AG08395 (cell line): ENCODE data around the gene ATXN10.
"Not testable (repeated sequence)": the region's sequence is repeated elsewhere in the genome, so short reads cannot be mapped to it uniquely, and the experiment has no call there.

Experiments
- DNase-seq: peaks from one replicate; pipeline ENCODE4 v3.0.0; 2012; ENCODE audit warnings: mixed read lengths, low spot score

Gene ATXN10, protein sequence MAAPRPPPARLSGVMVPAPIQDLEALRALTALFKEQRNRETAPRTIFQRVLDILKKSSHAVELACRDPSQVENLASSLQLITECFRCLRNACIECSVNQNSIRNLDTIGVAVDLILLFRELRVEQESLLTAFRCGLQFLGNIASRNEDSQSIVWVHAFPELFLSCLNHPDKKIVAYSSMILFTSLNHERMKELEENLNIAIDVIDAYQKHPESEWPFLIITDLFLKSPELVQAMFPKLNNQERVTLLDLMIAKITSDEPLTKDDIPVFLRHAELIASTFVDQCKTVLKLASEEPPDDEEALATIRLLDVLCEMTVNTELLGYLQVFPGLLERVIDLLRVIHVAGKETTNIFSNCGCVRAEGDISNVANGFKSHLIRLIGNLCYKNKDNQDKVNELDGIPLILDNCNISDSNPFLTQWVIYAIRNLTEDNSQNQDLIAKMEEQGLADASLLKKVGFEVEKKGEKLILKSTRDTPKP

DNA sequence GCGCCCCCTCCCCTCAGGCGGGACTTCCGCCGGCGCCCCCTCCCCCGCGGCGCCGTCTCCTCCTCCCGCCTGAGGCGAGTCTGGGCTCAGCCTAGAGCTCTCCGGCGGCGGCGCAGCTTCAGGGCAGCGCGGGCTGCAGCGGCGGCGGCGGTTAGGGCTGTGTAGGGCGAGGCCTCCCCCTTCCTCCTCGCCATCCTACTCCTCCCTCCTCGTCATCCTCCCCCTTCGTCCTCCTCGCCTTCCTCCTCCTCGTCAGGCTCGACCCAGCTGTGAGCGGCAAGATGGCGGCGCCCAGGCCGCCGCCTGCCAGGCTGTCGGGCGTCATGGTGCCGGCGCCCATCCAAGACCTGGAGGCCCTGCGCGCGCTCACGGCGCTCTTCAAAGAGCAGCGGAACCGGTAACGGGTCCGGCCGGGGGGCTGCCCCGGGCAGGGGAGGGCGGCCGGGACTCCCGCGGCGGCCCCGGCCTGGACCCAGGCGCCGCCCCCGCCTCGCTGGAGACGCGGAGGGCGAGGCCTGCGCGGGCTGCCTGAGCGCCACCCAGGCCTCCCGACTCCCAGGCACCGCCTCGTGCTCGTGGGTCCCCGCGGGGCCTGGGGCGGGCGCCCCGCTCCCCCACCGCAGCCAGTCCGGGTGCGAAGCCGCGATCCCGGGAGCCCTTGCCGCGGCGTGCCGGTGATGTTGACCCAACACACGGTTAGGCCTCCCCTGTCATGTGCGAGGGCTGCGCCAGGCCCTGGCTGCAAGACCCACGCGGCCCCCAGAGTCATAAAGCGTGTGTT, at the start of gene ATXN10:
Gene ATXN10, plus strand, starts transcription at position 52 of the 781 bp plus-strand sequence. Its CDS starts 230 bp downstream, at position 282.
- peak; percentile 69 for DNase-seq

DNA sequence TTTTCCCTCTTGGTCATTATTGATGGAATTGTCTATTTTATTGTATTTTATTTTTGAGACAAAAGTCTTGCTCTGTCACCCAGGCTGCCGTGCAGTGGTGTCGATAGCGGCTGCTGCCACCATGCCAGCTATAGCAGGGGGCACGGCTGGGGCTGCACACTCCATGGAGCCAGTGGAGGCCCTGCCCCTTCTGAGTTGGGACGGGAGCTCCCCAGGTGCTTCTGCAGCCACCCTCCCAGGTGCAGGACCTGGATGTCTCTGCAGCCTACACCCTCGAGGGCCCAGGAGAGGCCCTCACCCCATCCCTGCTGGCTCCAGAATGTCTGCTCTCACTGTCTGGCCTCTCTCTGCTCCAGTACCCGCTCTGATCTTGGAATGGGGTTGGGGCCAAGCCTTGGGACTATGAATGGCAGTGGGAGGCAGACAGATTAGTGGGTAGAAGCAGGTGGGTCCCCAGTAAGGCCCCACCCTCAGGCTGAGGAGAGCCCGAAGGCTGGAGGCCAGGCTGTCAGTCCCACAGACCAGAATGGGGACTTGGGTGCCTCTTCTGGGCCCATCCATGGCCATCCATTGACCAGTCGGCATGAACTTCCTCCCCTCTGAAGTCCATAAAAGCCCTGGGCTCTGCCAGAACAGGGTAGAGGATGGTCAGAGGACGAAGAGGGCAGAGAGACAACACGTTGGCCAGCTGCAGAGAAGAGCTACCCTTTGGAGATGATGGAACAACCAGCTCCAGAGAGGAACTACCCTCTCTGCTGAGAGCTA, 49.6 kb upstream of the ATXN10 start:
- no peak for DNase-seq

DNA sequence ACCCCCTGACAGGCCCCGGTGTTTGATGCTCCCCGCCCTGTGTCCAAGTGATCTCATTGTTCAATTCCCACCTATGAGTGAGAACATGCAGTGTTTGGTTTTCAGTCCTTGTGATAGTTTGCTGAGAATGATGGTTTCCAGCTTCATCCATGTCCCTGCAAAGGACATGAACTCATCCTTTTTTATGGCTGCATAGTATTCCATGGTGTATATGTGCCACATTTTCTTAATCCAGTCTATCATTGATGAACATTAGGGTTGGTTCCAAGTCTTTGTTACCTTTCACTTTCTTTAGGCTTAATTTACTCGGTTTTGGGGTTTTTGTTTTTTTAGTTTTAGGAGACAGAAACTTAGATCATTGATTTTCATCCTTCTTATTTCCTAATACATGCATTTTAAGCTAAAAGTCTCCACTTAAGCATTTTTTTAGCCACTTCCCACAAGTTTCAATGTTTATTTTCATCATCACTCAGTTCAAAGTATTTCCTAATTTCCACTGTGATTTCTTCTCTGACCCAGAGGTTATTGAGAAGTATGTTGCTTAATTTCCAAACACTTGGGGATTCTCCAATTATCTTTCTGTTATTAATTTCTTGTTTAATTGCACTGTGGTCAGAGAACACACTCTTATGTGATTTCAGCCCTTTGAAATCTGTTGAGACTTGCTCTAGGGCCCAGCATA, 48.0 kb upstream of the ATXN10 start:
- not testable (repeated sequence) for DNase-seq

DNA sequence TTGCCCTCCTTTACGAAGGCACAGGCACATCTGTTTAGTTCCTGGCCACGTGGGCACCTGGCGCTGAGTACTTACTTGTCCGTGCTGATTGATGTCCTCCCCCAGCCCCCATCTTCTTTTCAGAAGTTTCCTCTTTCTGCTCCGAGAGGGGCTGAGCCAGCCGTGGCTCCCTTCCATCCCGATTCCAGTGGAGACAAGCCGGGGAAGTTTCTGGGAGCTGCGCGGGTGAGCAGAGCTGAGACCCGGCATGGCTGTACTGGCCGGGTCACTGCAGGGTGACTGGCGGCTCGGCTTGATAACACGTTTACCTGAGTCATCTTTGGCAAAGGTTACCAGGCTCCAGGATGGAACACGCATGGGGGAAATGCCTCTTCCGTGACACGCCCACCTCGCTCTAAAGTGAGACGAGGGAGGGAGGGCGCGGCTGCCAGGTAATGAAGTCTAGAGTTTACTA, 45.4 kb upstream of the ATXN10 start:
- no peak for DNase-seq

DNA sequence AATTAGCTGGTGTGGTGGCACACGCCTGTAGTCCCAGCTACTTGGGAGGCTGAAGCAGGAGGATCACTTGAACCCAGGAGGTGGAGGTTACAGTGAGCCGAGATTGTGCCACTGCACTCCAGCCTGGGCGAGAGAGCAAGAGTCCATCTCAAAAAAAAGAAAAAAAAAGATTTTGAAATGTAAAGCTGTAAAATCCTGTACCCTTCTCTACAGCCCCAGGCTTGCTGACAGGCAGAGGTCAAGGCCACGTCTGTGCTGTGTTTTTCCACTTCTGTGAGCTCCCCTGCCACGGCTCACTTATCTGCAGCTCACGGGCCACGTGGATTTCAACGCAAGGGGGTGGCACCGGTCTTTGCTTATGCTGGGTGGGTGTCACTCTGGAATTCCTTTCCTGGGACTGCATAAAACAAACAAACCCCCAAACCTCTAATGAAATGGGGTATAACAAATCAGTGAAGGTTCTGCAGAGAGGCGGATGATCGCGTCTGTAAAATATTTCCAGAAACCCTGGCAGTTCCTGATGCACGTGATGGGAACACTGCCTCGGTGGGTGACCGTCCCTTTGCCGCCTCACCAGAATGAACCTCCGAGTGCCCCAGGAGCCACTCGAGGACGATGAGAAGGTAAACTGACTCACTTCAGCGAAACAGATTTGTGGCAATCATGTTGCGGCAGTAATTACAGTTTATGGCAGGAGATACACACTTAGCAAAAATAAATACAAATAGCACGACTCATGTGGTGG, 44.0 kb upstream of the ATXN10 start:
- no peak for DNase-seq

DNA sequence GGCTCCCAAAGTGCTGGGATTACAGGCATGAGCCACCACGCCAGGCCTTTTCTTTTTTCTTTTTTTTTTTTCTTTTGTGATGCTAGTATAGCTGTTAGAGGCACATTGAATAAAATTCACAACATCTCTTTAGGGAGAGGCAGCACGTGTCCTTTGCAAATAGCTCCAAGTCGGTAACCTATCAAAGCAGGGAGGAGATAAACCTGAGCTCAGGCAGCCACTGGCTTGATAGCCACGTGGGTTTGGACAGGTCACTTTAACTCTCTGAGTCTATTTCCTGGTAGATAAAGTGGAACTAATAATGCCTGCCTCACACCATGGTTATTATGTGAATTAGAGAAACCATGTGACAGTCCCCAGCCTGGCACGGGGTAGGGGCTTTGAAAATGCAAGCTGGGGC, 43.1 kb upstream of the ATXN10 start:
- no peak for DNase-seq

DNA sequence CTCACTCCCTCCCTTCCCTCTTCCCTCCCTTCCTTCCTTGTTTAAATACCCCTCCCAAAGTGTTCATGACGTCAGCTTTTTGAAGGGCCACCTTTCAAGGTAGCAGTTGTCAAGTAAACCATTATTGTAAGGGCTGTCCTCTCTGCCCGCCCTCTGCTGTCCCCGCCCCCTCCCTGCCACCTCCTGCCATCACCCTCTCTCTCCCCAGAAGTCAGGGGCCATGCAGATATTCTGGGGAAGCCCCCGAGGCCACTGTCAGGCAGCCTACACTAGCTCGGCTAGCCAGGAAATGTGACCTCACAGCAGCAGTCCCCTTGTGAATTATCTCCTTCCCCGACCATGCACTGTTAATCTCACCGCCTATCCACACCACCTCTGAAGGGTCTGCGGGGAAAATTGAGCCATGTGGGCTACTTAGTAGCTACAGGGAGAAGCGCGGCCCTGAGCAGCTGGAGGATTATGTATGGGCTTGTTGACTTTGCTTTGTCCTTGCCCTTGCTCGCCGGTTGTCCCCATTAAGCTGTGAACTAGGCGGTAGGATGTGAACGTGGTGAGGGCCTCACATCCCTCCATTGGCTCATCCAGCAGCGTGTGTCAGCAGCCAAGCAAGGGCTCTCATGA, 42.1 kb upstream of the ATXN10 start:
- DNase-seq = no peak

DNA sequence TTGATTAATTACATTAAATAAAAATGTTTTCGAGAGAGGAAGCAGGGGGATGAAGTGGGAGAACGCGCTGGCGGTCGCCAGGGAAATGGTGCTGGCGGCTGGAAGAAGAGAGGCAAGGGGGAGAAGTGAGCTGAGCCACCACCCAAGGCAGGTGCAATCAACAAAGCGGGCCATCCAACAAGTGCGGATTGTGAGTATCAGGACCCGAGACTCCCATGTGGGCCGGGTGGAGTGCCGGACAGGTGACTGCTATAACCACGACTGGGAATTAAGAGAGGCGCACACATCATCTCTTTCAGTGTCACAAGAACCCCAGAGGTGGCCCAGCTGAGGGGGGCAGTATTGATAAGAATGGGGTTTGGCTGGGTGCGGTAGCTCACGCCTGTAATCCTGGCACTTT, 41.2 kb upstream of the ATXN10 start:
- no peak for DNase-seq

DNA sequence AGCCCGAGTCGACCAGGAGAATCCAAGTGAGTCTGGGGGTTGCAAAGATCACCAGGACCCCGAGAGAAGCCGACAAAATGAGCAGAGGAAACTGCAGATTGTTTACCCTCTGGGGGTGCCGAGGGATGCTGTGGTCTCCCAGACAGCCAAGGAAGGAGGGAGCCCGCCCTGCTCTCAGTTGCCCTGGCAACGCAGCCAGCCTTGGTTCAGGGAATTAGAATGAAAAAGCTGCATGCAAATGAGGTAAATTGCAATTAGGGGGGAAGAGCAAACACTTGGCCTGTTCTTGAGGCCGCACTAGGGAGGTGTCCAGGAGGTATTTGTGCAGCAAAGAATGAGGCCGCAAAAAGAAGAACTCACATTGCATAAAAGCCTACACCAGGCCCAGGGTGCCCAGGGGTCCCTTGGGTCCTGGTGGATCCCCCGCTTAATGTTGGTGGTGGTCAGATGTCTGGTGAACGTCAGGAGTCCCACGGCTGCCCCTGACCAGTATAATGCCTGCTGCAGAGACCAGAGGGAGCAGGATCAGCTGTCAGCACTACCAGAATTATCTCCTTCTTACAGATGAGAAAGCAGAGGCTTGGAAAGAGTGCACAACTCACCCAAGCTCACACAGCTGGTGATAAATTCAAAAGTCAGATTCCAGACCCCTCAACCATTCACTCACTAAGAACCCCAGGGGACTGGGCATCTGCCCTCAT, 40.3 kb upstream of the ATXN10 start:
- no peak for DNase-seq

DNA sequence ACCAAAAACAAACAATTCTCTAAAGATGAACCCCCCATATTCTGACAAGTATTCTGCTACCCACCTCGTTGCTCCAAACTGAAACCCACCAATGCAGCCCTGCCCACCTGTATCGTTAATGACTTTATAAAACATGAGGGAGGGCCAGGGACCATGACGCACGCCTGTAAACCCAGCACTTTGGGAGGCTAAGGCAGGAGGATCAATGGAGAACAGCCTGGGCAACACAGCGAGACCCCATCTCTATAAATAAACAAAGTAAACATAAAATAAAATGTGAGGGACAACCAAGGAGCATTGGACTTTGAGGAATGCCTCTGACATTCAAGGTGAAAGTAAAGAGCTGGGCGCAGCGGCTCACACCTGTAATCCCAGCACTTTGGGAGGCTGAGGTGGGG, 39.8 kb upstream of the ATXN10 start:
- DNase-seq = no peak

DNA sequence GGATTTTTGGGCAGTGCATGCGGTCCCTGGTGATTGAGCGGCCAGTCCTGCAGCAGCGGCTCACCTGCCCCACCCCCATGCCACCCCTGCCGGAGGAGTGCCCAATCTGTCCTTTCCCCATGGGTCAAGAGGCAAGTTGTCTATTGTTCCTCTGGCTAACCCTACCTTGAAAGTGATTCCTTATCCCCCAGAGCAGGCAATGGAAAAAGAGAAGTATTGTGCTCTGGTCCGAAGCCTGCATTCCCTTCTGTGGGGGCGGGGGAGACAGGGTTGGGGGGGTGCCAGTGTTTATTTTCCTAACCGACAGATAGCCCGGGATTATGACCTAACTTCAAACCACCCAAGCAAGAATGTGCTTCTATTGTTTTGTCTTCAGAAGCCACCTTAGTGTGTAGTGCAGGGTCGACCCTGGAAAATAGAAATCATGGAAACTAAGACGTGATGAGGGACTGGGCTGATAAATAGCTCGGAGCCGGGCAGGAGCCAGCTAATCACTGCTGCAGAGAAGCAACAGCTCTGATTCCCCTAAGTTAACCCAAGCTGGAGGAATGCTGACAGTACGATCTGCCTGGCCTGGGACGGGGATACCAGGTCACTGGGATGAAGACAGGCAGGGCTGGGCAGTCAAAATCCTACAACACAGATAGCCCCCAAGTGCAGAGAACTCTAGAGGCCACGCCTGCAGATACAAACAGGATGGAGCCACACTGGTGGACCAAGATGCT, 38.7 kb upstream of the ATXN10 start:
- DNase-seq = no peak

DNA sequence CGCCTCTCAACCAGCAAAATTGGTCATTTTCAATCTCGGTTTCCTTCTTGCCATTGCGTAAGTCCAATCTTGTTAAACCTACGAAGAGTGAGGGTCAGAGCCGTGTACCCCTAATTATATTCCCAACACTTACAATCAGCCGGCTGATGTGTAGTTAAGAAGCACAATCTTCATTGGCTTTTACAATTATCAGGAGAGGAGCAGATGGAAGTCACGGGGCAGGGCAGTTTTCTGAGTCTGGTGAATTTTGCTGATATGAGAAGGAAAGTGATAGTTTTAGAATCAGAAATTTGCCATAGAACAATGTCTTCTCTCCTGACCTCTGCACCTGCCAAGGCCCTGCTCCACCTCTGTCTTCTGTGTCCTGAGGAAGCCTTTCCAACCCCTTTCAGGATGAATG, 35.0 kb upstream of the ATXN10 start:
- DNase-seq = no peak

DNA sequence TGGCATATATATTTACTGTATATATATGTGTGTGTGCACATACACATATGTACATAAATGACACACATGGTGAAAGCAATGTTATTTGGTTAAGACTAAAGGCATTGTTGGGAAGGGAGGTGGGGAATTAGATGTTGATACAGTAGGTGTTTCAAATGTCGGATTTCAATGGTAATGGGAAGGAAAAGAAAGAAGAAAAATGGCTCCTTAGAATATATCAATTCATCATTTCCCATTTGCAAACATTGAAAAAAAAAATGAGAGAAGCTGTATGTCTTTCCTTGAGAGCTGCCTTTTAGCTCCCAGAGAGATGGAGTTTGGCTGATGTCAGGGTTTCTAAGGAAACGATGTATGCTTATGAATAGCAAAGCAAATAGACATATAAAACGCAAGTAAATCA, 33.4 kb upstream of the ATXN10 start:
- DNase-seq = no peak

DNA sequence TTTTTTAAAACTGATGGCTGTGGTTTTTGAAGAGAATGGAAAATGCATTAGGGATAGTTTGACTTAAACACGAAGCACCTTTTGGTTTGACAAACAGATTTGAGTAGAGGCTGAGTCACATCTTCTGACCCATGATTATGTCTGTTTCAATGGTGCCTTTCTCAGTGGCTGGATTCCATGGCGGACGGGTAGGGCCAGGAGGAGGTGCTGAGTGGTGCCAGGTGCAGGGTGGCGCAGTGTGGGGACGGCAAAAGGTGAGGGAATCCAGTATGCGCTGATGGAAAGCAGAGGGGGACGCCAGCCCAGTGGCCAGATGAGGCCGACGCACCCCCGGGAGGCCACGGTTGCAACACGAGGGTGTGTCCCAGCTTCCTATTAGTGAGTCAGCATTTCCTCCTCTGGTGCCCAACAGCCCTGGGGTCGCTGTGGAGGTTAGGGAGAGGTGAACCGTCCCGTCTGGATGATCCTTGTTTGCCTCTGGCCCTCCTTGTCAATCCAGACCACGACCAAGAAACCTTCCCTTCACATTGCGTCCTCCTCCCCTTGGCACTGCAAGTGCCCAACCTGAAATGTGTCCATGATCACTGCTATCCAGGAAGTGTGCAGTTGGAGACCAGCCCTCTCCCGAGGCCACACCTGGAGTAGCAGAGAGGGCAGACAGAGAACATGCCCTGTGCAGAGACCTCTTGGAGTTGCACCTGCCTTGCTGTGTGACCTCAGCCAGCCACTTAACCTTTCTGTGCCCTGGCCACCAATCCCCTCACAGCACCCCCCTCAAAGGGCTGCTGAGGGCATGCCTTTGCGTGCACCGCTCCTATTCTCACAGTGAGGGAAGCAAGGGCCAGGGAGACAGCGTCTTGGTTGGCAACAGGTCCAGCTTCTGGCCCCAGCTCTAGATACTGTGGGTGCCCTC, 32.5 kb upstream of the ATXN10 start:
- DNase-seq = peak; percentile 85

DNA sequence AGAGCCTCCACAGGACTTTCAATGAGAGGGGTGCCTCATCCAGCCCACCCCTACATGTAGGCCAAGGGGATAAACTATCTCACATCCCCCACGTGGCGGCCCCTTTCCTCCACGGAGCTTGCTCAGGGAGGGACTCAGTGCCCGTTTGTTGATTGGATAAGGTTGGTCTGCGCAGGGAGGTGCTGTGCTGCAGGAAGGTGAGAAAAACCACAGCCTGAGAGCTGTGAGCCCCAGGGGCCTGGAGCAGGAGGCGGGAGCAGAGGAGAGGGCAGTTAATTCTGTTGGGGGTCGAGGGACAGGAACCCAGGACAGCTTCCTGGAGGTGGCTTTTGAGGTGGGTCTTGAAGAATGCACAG, 31.9 kb upstream of the ATXN10 start:
- DNase-seq = no peak

DNA sequence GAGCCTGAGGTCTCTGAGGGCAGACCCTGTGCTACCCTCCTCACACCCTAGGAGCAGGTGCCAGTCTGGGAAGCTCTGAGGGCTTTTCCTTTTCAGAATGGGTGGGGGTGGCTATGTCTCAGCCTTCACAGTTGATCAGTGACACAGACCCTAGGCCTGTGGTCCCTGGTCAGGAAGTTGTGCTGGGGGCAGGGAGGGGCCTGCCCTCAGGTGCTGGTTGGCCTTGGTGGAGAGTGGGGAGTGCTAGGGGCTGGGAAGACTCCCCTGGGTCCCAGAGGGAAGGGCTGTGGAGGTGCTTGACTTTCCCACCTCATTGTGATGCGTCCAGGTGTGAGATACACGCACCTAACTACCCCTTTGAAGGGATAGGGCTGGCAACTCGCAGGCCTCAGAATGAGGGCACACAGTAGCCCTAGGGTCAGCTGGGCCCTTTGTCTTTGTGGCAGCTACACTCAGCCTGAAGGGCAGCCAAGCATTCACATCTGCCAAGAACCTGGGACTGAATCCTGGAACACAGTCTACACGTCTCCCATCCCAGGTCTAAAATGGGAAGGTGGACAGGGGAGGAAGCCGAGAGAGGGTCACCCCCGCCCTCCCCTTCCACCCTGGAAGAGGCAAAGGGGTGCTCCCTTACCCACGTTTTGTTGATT, 31.2 kb upstream of the ATXN10 start:
- no peak for DNase-seq

DNA sequence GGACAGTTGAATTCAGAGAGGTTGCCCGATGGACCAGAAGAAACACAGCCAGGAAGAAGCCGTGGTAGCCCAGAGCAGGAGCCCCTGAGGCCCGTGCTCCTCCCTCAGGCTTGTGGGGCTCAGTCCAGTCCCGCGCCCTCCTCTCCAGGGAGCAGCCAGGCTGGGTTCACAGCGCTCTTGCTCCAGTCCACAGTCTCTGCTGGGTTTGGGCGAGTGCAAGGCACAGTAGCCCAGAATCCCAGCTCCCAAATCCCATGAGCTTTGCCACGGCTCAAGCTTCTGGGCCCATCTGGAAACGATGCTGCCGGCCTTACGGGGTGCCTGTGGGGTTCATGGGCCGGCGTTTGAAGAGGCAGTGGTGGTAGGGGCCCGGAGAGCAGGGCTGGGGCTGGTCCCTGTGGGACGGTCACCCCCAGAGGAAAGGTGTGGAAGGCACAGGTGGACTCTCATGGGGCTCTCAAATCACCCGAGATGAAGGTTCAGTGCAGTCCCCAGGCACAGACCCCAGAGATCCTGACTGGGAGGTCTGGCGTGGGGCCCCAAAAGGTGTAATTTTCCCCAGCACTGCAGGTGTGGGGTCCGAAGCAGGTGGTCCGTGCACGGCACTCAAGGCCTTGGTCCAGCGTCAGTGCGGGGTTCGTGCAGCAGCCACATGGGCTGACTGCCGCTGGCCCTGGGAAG, 30.6 kb upstream of the ATXN10 start:
- no peak for DNase-seq
